NCI-H1436 treated with DMSO at 0.1 percent for 48 hours (cell line): ENCODE data around the gene LPCAT2.

Source experiments
- DNase-seq: peaks from one replicate; lab custom pipeline; 2025; lab: John Stamatoyannopoulos, UW

LPCAT2 gene

DNA sequence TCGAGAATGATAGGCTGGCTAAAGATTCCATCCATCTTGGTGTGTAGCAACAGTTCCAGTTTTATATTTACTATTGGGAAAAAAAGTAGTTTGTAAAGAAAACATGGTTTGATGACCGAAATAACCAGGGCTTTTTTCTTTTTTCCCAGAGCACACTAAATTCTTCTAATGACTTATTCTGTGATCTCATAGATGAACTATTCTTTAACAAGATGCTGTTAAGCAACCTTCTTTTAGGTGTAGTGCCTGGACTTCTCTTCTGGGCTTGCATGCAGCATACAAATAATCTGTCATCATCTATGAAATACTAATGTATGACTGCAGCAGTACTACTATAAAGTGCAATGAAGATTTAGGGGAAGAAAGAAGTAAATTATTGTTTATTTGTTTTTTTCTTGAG lies 46.6 kb downstream of the LPCAT2 start:
- DNase-seq = no peak

DNA sequence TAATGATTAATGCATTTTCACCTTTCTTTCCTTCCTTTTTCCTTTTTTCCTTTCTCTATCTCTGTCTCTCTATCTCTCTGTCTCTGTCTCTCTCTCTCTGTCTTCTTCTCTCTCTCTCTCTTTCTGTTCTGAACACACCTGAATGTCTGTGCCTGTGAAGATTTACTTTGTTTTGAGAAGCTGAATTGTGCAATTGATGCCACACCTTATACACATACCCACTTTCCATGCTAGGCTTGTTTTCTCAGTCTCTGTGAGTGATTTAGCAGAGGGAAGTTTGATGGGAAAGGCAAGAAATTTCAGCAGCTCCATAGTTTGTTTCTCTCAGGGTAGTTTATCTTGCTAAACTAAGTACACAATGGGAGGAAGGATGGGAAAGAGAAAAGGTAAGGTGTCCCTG lies 48.3 kb downstream of the LPCAT2 start:
- DNase-seq = no peak

DNA sequence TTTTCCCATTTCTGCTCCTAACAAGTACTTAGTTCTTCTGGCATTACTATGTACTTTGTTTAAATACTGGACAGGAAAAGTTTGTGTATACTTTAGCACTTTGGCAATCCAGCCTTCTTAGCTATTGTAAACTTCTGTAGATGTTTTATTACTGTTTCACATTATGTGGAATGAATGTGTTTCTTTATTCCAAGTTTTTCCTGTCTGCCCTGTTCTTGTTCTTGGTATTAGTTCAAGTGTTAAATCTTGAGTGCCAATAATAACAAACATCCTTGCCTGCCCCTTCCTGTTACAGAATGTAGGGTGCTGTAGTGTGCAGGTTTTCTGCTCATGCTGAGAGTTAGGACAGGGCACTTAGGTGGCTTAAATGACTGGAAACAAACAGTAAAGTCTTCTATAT lies 50.4 kb downstream of the LPCAT2 start:
- no peak for DNase-seq

DNA sequence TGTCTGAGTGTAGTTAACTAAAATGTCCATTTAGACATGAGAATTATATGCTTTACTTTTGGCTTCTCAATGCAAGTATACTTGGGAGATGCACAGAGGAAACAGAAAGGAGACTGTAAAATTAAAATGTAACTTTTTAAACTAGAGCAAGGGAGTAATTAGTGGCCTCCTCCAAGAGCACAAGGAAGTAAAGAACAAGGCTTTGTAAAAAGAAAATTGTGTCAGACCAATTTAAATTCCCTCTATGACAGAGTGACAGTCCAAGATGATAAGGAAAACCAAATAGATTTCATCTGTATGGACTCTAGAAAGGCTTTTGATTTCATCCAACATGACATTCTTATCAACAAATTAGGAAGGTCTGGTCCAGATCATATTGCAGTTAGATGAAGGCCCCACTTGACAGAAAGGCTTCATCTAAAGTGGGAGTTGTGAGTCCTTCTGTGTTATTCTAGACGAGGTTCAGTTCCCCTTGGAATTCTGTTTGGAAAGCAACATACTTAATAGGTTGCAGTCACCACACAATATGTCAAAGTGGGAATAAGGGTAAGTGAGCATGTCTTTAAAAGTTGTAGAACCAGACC lies 51.2 kb downstream of the LPCAT2 start:
- no peak for DNase-seq

DNA sequence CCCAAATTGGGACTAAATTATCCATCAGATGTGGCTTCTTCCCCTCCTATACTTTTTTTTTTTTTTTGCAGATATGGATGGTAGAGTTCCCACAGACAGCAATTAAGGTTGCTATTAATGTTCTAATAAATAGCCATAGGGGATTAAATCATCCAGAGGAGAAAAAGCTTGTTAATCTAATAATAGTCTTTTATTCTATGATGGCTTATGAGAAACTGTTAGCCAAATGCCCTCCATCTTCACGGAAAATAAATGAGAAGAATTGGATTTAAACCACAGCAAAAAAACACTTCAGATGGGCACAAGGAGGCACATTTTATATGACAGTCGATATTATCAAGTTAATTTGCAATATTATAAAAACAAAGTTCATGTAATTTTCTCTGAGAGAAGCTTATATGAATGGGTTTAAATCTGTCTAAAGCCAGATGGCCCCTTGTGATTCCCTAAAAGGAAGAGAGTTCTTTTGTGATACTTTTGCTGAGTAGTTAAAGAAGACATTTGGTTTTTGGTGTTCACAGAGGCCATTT lies 52.5 kb downstream of the LPCAT2 start:
- DNase-seq = no peak

DNA sequence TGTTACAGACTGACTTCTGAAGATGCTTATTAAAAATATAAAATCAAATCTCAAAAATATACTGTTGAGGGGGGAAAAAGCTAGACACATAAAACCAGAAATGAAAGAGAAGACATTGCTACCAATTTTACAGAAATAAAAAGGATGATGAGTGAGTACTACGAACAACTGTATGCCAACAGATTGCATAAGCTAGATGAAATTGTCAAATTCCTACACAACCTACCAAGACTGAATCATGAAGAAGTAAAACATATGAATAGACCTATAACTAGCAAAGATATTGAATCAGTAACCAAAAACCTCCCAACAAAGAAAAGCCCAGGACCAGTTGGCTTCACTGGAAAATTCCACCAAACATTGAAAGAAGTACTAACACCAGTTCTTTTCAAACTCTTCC lies 54.1 kb downstream of the LPCAT2 start:
- DNase-seq = no peak

DNA sequence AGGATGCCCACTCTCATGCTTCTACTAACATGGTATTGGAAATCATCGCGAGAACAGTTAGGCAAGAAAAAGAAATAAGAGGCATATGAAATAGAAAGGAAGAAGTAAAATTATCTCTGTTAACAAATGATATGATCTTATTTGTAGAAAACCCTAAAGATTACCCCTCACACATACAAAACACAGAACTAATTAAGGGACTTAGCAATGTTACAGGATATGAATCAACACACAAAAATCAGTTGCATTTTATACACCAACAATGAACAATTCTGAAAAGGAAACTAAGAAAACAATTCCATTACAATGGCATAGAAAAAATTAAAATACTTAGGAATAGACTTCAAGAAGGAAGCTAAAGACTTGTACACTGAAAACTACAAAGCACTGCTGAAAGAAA lies 54.9 kb downstream of the LPCAT2 start:
- DNase-seq = no peak

DNA sequence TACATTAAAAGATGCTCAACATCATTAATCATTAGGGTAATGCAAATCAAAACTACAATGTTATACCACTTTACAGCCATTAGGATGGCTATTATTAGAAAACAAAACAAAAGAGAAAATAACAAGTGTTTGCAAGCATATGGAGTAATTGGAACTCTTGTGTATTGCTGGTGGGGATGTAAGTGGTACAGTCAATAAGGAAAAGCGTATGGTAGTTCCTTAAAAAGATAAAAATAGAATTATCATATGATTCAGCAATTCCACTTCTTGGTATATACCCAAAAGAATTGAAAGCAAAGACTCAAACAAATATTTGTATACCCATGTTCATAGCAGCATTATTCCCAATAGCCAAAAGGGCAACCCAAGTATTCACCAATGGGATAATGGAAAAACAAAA lies 56.2 kb downstream of the LPCAT2 start:
- no peak for DNase-seq

DNA sequence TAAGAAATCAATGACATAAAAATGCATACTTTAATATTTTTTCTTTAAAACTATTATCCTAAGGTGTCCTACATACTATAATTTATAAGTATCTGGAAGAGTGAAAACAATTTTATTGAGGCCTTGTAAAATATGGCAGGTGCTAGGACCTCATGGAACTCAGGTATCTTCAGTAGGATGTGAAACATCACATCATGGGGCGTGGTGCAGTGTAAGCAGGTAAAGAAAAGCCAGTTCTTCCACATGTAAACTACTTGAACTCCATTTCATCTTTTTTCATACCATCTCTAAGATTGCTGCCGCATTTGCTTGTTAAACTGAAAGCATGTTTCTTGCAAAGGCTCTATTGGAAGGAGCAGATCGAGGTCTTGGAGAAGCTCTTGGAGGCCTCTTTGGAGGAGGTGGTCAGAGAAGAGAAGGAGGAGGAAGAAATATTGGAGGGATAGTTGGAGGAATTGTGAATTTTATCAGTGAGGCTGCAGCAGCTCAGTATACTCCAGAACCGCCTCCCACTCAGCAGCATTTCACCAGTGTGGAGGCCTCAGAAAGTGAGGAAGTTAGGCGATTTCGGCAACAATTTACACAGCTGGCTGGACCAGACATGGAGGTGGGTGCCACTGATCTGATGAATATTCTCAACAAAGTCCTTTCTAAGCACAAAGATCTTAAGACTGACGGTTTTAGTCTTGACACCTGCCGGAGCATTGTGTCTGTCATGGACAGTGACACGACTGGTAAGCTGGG lies 57.7 kb downstream of the LPCAT2 start, which contains the start of gene CAPNS2:
CAPNS2 (plus strand) TSS at position 253 of the 744 bp plus-strand sequence; CDS start at position 326, 73 bp downstream.
- DNase-seq = no peak

DNA sequence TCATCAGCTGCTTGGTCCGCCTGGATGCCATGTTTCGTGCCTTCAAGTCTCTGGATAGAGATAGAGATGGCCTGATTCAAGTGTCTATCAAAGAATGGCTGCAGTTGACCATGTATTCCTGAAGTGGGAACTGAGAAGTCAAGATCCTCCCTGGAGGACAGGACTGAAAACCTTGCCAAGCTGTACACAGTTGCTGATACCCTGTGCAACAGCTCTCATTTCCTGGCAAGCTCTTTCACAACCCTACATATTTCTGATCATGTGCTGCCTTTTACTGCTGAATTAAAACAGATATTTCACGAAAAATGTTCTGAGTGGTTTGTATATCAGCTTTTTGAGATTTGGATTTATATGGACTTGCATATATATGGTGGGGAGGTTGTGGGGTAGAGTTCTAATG lies 58.5 kb downstream of the LPCAT2 start:
- no peak for DNase-seq

DNA sequence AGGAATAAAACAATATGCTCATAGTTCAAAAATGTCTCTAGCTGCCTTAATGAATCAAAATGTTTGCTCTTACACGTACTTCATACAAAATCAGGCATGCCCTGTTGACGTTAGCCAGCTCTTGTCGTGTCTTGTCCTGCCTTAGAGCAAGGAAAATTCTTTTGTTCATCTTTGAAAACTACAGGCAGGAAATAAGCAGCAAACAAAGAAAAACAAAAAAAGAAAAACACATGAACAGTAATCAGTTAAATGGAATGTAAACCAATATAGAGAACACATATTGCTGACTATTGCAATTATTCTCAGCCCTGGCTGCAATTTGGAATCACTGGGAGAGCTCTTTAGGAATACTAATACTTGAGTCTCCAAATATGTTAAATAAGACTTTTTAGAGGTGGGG lies 59.3 kb downstream of the LPCAT2 start:
- no peak for DNase-seq

DNA sequence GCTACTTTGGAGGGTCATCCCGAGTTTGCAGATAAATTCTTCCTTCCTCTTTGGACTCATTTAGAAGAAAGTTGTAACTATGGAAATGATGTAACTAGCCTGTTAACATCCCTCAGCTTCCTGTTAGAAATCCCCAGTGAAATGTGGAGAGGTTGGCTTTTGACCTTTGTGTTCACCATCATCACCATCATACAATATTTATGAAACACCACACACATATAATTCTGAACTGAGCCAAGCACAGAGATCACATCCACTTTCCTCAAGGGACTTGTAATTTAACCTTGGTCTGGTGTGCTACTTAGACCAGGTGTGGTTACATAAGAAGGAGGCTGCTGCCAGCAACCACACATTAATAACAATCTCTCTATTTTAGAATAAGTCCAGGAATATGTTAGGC lies 60.2 kb downstream of the LPCAT2 start:
- DNase-seq = no peak

DNA sequence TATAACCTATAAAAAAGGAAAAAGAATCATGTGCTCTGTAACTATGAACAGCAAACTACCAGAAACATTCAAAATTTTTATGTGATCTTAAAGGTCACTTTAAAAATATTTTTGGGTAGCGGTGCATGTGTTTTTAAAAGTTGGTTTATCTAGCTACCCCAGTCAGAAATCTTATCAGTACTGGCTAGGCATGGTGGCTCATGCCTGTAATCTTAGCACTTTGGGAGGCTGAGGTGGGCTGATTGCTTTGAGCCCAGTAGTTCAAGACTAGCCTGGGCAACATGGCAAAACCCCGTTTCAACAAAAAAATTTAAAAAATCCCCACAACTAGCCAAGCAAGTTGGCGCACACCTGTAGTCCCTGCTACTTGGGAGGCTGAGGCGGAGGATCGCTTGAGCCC lies 61.3 kb downstream of the LPCAT2 start:
- DNase-seq = no peak

DNA sequence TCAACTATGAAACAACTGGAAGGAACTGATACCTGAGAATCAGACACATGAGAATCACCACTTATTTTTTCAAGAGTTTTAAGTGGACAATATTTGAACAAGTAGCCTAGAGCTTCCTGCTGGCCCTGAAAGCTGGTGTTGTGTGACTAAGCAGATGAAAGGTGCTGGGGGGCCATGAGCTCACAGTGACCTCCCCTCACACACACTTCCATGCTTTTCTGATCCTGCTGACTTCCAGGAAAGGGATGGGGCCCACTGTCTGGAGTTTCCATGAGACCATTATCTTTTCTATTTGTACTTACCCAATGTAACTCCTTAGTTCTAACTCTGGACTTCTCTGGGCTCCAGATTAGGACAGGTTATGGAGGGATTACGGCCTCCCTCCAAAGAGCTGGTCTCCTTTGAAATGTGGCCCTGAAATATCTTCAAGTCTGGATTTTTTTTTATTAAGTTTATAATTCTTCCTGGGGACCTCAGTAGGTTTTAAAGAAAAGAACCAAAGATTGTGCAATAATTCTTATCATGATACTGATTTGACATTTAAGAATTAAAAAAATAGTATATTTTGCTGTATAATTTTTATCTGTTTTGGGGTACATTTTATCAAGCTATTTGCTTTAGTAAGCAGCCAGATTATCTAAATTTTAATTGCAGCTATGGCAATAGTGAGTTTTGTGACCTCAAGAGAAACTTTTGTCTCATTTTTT lies 62.5 kb downstream of the LPCAT2 start:
- no peak for DNase-seq

DNA sequence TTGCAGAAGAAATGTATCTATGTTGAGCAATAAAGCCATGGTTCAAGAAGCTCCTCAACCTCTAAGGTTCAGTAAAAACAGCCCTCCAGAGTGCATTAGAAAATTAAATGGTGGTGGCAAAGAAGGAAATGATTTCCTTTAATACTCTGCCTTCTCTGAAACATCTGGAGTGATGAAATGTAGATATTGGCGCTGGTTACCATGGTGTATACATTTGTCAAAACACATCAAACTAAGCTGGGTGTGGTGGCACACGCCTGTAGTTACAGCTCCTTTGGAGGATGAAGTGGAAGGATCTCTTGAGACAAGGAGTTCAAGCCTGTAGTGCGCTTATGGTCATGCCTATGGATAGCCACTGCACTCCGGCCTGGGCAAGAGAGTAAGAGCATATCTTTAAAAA lies 63.6 kb downstream of the LPCAT2 start:
- DNase-seq = no peak

DNA sequence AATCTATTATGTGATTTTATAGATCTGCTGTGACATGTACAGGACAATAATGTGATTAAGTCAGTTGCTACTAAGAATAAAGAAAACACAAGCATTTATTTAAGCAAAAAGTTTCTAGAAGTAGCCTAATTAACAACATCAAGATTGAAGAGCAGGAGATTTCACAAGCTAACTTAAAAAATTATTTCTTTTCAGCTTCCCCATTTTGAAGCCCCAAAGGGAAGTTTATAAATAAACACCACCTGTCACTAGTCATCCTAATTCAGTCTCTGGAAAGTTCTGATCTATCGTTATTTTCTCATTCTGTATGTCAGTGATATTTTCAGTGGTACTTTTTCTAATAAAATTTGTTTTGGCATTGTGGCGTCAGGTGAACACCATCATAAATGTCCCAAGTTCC lies 65.9 kb downstream of the LPCAT2 start:
- no peak for DNase-seq

DNA sequence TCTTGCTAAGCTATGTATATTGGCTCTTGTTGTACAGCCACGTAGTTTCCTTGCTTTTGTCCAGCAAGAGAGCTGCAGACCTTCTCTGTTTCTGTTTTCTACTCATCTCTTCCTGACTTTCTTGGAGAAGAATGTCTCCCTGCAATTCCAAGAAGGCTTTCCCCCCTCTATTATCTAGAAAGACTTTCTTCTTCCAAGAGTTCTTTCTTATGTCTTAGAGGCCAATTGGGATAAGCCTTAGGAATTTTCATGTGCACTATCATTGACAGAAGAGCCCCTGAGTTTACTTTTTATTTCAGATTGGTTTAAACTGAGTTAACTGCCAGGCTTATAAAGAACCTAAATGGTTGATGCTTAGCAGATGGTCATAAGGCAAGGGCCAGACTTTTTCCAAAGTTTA lies 66.6 kb downstream of the LPCAT2 start:
- DNase-seq = no peak

DNA sequence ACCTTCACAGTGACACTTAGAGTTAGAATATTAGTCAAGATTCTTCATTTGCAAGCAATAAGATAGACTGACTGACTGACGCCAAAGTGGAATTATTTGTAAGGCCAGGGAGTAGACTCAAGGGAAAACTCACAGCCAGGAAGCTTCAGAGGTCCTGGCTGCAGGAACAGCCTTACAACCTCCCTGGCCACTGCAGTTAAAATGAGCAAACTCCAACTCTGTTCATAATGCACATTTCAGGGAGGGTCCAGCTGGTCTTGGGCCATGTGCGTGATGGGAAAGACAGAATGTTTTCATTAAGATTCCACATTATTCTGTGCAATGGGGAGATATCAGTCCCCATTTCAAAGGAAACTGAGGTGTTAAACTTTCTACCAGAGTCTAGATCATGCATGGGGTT lies 67.5 kb downstream of the LPCAT2 start:
- DNase-seq = no peak

DNA sequence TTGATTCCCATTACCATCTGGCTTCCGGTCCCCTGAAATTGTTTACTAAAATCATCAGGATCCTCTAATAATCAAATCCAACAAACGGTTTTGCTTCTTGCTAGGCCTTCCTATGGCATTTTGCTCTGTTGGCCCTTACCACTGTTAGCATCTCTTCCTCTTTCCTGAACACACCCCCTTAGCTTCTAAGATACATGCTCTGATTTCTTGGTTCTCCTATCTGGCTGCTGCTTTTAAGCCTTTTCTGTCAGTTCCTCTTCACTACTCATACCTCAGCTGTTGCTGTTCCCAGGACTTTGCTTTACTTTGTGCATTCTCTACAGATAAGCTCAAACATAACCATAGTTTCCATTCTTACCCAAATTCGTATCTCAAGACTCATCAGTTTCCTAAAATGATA lies 69.0 kb downstream of the LPCAT2 start:
- DNase-seq = no peak

DNA sequence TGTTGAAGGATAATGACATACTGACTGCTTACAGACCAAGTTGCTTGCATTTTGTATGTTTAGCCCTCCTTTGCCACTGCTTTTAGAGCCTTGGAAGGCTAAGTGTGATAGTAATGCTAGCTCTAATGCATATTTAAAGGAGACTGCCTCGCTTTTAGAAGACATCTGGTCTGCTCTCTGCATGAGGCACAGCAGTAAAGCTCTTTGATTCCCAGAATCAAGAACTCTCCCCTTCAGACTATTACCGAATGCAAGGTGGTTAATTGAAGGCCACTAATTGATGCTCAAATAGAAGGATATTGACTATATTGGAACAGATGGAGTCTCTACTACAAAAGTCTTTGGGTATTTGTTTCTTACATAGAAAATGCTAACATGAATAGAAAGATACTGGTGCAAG lies 76.8 kb downstream of the LPCAT2 start:
- no peak for DNase-seq

DNA sequence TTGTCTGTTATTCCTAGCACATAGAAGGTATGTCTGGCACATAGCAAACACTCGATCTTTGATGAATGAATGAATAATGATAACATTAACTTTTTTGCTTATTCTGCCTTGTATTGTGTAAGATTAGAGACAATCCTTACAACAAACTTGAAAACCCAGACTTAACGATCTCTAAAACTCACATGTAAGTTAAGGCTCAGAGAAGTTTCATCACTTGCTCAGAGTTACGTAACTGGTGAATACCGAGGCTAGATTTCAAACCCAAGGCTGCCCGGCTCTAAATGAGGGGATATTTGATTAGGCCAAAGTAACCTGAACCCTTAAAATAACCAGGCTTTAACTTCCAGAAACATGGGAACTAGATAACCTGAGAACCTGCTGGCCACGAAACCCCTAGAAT lies 79.9 kb downstream of the LPCAT2 start:
- no peak for DNase-seq

DNA sequence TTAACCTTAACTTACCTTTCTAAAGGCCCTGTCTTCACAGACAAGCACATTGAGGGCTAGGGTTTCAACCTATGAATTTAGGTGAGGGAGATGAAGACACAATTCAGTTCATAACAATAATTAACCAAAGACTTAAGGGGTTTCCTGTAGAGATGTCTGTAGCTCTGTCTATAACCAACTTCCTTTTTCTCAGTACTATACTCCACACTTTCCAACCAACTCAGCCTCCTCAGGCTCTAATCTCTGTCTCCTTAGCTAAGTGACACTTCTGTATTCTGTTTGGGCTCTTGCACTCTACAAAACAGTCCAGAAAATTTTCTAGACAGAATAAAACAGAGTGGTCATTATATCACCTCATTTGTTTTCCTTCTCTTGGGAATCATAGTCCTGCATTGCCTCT lies 83.4 kb downstream of the LPCAT2 start:
- no peak for DNase-seq

DNA sequence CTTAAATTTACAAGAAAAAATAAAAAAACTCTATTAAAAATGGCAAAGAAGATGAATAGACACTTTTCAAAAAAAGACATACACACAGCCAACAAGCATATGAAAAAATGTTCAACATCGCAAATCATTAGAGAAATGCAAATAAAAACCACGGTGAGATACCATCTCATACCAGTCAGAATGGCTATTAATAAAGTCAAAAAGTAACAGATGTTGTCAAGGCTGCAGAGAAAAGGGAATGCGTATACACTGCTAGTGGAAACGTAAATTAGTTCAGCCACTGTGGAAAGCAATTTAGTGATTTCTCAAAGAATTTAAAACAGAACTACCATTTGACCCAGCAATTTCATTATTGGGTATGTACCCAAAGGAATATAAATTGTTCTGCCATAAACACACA lies 89.1 kb downstream of the LPCAT2 start:
- DNase-seq = no peak
